IMR-90 (cell line): ENCODE data around the gene SNX32. TPM values are rescaled to one million over a fixed set of nuclear protein-coding genes. Genes with fewer than 3 reads are reported as not detected.
"Not testable (repeated sequence)": the region's sequence is repeated elsewhere in the genome, so short reads cannot be mapped to it uniquely, and the experiment has no call there.

Experiments used
- ATAC-seq: fragments of 200-7000 bp; cut with Tn5 transposase; 2 replicates; pipeline ENCODE4 v1.9.1; 2020; ENCODE audit warnings: low read depth, mild to moderate bottlenecking, moderate library complexity
- BruUV-seq: library from RNA; stranded (reverse); fragments of 400-500 nt; replicated peaks from 2 replicates; lab custom pipeline; 2021; lab: Mats Ljungman, UMichigan
- CTCF ChIA-PET: fragments of 300-600 bp; formaldehyde crosslinking; extraction: SDS; loops from one replicate; lab custom pipeline; 2021; ENCODE audit warnings: antibody characterized with exemption; lab: Yijun Ruan, JAX
- POLR2A ChIA-PET: fragments of 300-600 bp; sonication (Branson Sonifier 250); formaldehyde crosslinking; loops from one replicate; lab custom pipeline; 2022; ENCODE audit warnings: antibody characterized with exemption; ENCODE audit not compliant: unreplicated experiment; lab: Charles Lee
- DNase-seq: peaks from one replicate; pipeline ENCODE4 v3.0.0; 2013
- H2AFZ ChIP-seq: replicated peaks from 2 replicates; pipeline ENCODE3; 2013; ENCODE audit warnings: low read length, mild to moderate bottlenecking; ENCODE audit not compliant: poor library complexity
- H2AK5ac ChIP-seq: 2 replicates; pipeline ENCODE4 v1.6.1; 2013; ENCODE audit warnings: low read depth, low read length, inconsistent platforms
- H2AK9ac ChIP-seq: replicated peaks from 2 replicates; pipeline ENCODE3; 2013; ENCODE audit warnings: mild to moderate bottlenecking, low read depth, low read length, moderate library complexity; ENCODE audit not compliant: poor library complexity
- H2BK120ac ChIP-seq: 2 replicates; pipeline ENCODE4 v1.6.1; 2013; ENCODE audit warnings: low read depth, low read length, inconsistent platforms
- H2BK15ac ChIP-seq: 3 replicates; pipeline ENCODE4 v1.6.1; 2013; ENCODE audit warnings: low read depth, low read length, inconsistent platforms
- H2BK20ac ChIP-seq: 2 replicates; pipeline ENCODE4 v1.6.1; 2013; ENCODE audit warnings: low read depth, mild to moderate bottlenecking, inconsistent platforms, low read length, moderate library complexity
- H2BK5ac ChIP-seq: 2 replicates; pipeline ENCODE4 v1.6.1; 2013; ENCODE audit warnings: mild to moderate bottlenecking, low read depth, low read length, inconsistent platforms; ENCODE audit not compliant: poor library complexity, severe bottlenecking
- H3K14ac ChIP-seq: replicated peaks from 2 replicates; pipeline ENCODE4 v1.6.1; 2013; ENCODE audit warnings: low read depth, low read length, inconsistent platforms
- H3K18ac ChIP-seq: 2 replicates; pipeline ENCODE4 v1.6.1; 2013; ENCODE audit warnings: low read depth, low read length, control low read depth
- H3K23ac ChIP-seq: 2 replicates; pipeline ENCODE4 v1.6.1; 2013; ENCODE audit warnings: low read depth, low read length, inconsistent platforms
- H3K27ac ChIP-seq: 2 replicates; pipeline ENCODE4 v1.5.1; 2013; ENCODE audit warnings: mild to moderate bottlenecking, control low read depth, low read length; ENCODE audit not compliant: insufficient read depth
- H3K27me3 ChIP-seq: 2 replicates; pipeline ENCODE4 v1.6.1; 2013; ENCODE audit warnings: low read length; ENCODE audit not compliant: control insufficient read depth, insufficient read depth
- H3K36me3 ChIP-seq: 2 replicates; pipeline ENCODE4 v1.6.1; 2013; ENCODE audit warnings: low read length, mixed read lengths; ENCODE audit not compliant: control insufficient read depth, insufficient read depth
- H3K4ac ChIP-seq: 2 replicates; pipeline ENCODE4 v1.6.1; 2013; ENCODE audit warnings: low read depth, low read length, inconsistent platforms
- H3K4me1 ChIP-seq: 2 replicates; pipeline ENCODE4 v1.6.1; 2013; ENCODE audit warnings: low read length, mixed read lengths; ENCODE audit not compliant: control insufficient read depth, insufficient read depth
- H3K4me2 ChIP-seq: 2 replicates; pipeline ENCODE4 v1.6.1; 2013; ENCODE audit warnings: low read depth, mild to moderate bottlenecking, control low read depth, low read length, moderate library complexity
- H3K4me3 ChIP-seq: 2 replicates; pipeline ENCODE4 v1.5.1; 2013; ENCODE audit warnings: low read depth, mild to moderate bottlenecking, control low read depth, low read length, moderate library complexity; ENCODE audit not compliant: insufficient read depth
- H3K56ac ChIP-seq: 2 replicates; pipeline ENCODE4 v1.6.1; 2013; ENCODE audit warnings: low read length, inconsistent platforms; ENCODE audit not compliant: insufficient read depth; ENCODE audit errors: extremely low read depth
- H3K79me1 ChIP-seq, 2 experiments: 2 replicates each; pipeline ENCODE4 v1.6.1; 2013; ENCODE audit warnings: low read length in 2 of 2, inconsistent platforms in 1 of 2, low read depth in 1 of 2
- H3K9ac ChIP-seq: 2 replicates; pipeline ENCODE4 v1.6.1; 2013; ENCODE audit warnings: low read depth, low read length, control low read depth
- H3K9me1 ChIP-seq: 2 replicates; pipeline ENCODE4 v1.6.1; 2013; ENCODE audit warnings: low read length, inconsistent platforms; ENCODE audit not compliant: insufficient read depth
- H3K9me3 ChIP-seq: 2 replicates; pipeline ENCODE4 v1.6.1; 2013; ENCODE audit warnings: low read length; ENCODE audit not compliant: control insufficient read depth, insufficient read depth
- H4K20me1 ChIP-seq: 2 replicates; pipeline ENCODE4 v1.6.1; 2013; ENCODE audit warnings: low read length, inconsistent platforms; ENCODE audit not compliant: insufficient read depth
- H4K5ac ChIP-seq: 2 replicates; pipeline ENCODE4 v1.6.1; 2013; ENCODE audit warnings: mild to moderate bottlenecking, low read depth, low read length, control low read depth
- H4K8ac ChIP-seq, 2 experiments: 2 replicates each; pipeline ENCODE4 v1.6.1; 2013; ENCODE audit warnings: low read depth in 2 of 2, low read length in 2 of 2, control low read depth in 1 of 2, inconsistent platforms in 1 of 2
- H4K91ac ChIP-seq: 2 replicates; pipeline ENCODE4 v1.6.1; 2013; ENCODE audit warnings: low read depth, low read length, inconsistent platforms; ENCODE audit not compliant: insufficient read depth
- BHLHE40 ChIP-seq: fragments of 150-350 bp; IDR thresholded peaks from 2 replicates; pipeline ENCODE4 v1.6.1; 2016; ENCODE audit warnings: mild to moderate bottlenecking, low read depth, low read length
- MAZ ChIP-seq: IDR thresholded peaks from 2 replicates; pipeline ENCODE4 v1.6.1; 2012; ENCODE audit warnings: low read depth, mild to moderate bottlenecking, low read length, improper control_type of control experiment, moderate library complexity, borderline replicate concordance
- NFE2L2 ChIP-seq: fragments of 150-350 bp; IDR thresholded peaks from 2 replicates; pipeline ENCODE4 v1.6.1; 2016; ENCODE audit warnings: low read depth, mild to moderate bottlenecking, low read length
- POLR2A ChIP-seq: IDR thresholded peaks from 2 replicates; pipeline ENCODE4 v1.6.1; 2012; ENCODE audit warnings: mild to moderate bottlenecking, low read depth, low read length
- SMC3 ChIP-seq: fragments of 150-350 bp; IDR thresholded peaks from 2 replicates; pipeline ENCODE4 v1.6.1; 2016; ENCODE audit warnings: low read depth, mild to moderate bottlenecking, antibody characterized with exemption, low read length, moderate library complexity
- WGBS, 2 experiments: methylation state at CpG; one replicate each; pipeline versions ENCODE4 v1.1.5 to v1.1.7; 2013; ENCODE audit warnings: missing lambda C conversion rate in 2 of 2; ENCODE audit not compliant: insufficient read length in 1 of 2; ENCODE audit errors: extremely low coverage in 2 of 2; 5-methylcytosine and 5-hydroxymethylcytosine counted together
- dilution Hi-C: fragments of 300-500 bp; cut with HindIII; formaldehyde crosslinking; loops from one replicate; pipeline ENCODE4 v1.14.3; 2018; ENCODE audit warnings: low sequenced_read_pairs; ENCODE audit not compliant: unreplicated experiment
- in situ Hi-C: fragments of 300-500 bp; cut with MboI; formaldehyde crosslinking; loops from 3 replicates; pipeline ENCODE4 v1.14.3; 2019; ENCODE audit warnings: low sequenced_read_pairs, inconsistent platforms, mixed read lengths
- intact Hi-C: fragments of 100-400 bp; cut with micrococcal nuclease; formaldehyde crosslinking; loops from 2 replicates; pipeline ENCODE4 v1.10.0; 2022
- polyA plus RNA-seq, 3 experiments: library from polyadenylated mRNA; depleted of rRNA; stranded (reverse); fragments of >200 nt; gene quantifications; 2 replicates each; pipeline ENCODE4 v1.2.3, GENCODE V29; 2012; ENCODE audit warnings: low replicate concordance in 1 of 3
- total RNA-seq: library from RNA; depleted of rRNA; stranded (reverse); fragments of >200 nt; gene quantifications from 2 replicates; pipeline ENCODE4 v1.2.3, GENCODE V29; 2012

Gene SNX32
- total and polyA plus RNA-seq, 2 of the 4 experiments (the other 2 are of a cell fraction) = 0.36 to 0.79 TPM

DNA sequence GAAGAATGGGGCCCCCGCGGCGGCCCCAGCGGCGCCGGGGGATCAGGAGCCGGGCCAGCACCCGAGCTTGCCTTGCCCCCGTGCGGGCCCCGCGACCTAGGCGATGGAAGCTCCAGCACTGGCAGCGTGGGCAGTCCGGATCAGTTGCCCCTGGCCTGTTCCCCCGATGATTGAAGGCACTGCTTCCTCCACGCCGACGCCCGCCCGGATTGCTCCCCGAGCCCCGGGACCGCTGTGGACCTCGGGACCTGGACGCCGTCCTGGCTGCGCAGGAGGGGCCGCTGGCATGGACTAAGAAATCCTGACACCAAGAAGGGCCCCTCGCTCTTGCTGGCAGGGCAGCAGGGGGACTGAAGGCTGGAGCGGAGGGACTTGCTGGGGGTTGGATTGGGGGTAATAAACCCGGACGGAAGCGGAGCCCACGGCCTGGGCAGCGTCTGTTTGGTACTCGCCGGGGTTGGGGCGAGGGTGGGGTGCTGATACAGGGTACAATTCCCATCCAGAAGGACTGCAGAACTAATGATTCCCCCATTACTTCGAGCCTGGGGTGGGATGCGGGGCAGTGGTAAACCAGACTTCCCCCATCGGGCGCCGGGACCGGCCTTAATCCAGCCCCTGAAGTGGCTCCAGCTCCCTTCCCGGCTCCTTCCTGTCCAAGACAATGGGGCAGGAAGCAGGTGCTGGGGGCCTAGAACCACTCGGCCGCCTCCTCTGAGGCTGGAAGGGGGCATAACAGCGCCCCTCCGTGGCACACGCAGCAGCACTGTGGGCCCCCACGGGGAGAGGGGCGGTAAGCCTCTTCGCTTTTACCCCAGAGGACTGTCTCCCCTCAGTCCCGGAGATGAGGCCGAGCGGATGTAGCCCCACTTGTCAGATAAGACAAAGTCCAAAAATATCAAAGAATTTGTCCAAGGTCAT is 57.7 kb downstream of the SNX32 start (continued):
- TF ChIP-seq BHLHE40 = no peak
- TF ChIP-seq NFE2L2 = no peak
- TF ChIP-seq SMC3 = no peak
- TF ChIP-seq MAZ = 0 out of 2 replicates have a peak, but pooled peaks have one; percentile 7

DNA sequence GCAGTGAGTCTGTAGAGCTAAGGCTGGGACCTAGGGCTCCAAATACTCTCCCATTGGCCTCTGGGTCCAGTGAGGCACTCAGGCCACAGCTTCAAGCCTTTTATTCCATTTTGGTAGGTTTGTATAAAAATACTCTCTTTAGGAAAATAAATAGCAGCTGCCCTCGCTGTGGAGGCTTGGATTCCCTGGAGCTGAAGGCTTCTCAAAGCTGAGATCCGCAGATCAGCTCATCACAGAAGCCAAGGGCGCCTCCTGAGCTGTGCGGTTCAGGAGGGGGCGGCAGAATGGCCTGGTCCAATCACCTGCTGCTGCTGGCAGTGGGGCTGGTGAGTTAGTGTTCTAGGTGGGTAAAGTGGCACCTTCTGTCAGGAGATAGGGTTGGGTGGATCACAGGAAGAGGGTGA is 58.4 kb downstream of the SNX32 start:
- CTCF ChIA-PET = not testable (repeated sequence)

More for the DNA sequence above, 58.4 kb downstream of the SNX32 start:
- H3K18ac ChIP-seq, intact Hi-C loops, H3K9me1 ChIP-seq, H4K5ac ChIP-seq, H2BK20ac ChIP-seq, H3K27me3 ChIP-seq, H3K9me3 ChIP-seq, ATAC-seq, dilution Hi-C loops, H2AK9ac ChIP-seq, H4K91ac ChIP-seq, H2AFZ ChIP-seq, BruUV-seq: not testable (repeated sequence)
- Histone ChIP-seq H3K23ac (peak overlapping the region; percentile 77), H3K14ac (peak overlapping the region; percentile 71; the same call in 1 of the 2 replicates), H2AK5ac (peak overlapping the region; percentile 22; the same call in 1 of the 2 replicates), H4K20me1 (peaks cover 76% of the 10 kb centered on the region), H3K36me3 (peaks cover 39% of the 10 kb centered on the region), H3K4me1 (peaks cover 38% of the 10 kb centered on the region), H3K27ac (peak overlapping the region; percentile 93), H2BK15ac (0 out of 3 replicates have a peak overlapping the region, but pooled peaks have one; percentile 3), H2BK5ac (peak overlapping the region; percentile 84), H4K8ac (peak overlapping the region in 1 of 2 experiments; percentile 33; a peak in 1 of 4 replicates), H3K9ac (peak overlapping the region; percentile 88), H3K56ac (peak overlapping the region; percentile 77), H3K4ac (peak overlapping the region; percentile 55), H3K4me3 (peak overlapping the region; percentile 63), H3K79me1 (peaks cover 0 to 33% of the 10 kb centered on the region in 2 experiments; a peak in 3 of 4 replicates), H2BK120ac (peak overlapping the region; percentile 17; the same call in 1 of the 2 replicates), H3K4me2 (peak overlapping the region; percentile 84)
- in situ Hi-C loops = loop anchor here (5.0 kb wide), 1 partner anchor 70 kb away; the partner anchor contains the start of gene SART1
- peak; percentile 28 for TF ChIP-seq POLR2A
- DNase-seq = peak; percentile 40
- POLR2A ChIA-PET = interaction anchor here (1.0 to 4.4 kb wide), 3 partner anchors 10 to 70 kb away, joined by 3 to 20 read pairs (median 6); no protein-coding TSS in a partner anchor
- WGBS, 2 experiments = no CpG with 5 or more reads among the region's 5 CpGs
